H1 (cell line): ENCODE measurements around the gene SLC44A5. TPM values are rescaled to one million over a fixed set of nuclear protein-coding genes. Genes with fewer than 3 reads are reported as not detected.

Source experiments
- BRCA1 ChIP-seq: IDR thresholded peaks from 2 replicates; pipeline ENCODE4 v1.6.1; 2012; ENCODE audit warnings: low read depth, low read length, improper control_type of control experiment
- ZNF274 ChIP-seq: IDR thresholded peaks from 2 replicates; pipeline ENCODE4 v1.7.0; 2012; ENCODE audit warnings: low read length, borderline replicate concordance; ENCODE audit errors: extremely low read depth
- polyA plus RNA-seq, 7 experiments: library from polyadenylated mRNA; depleted of rRNA in 3 of 7; stranded (reverse) in 5 of 7; unstranded in 2 of 7; fragments of >200 nt in 5 of 7; fragments of 200-250 nt in 2 of 7; gene quantifications; 1 replicate in 5 of 7; 2 replicates in 1 of 7; 4 replicates in 1 of 7; pipeline versions ENCODE4 v1.2.1 to v1.2.3, GENCODE V29; 2011 to 2013; ENCODE audit warnings: missing spikeins in 2 of 7, mixed read lengths in 2 of 7
- total RNA-seq: library from RNA; stranded (reverse); fragmentation: NEBNext Ultra II Directional; extraction: Animal tissue kit (Norgen Biotek cat#: 25700); gene quantifications from 2 replicates; pipeline ENCODE4 v1.2.1, GENCODE V29; 2021

SLC44A5 gene
- total and polyA plus RNA-seq, 2 of the 8 experiments (the other 6 are each of a cell fraction or from before 2014, with no cell fraction given), result 1.8 to 3.3 TPM

- no peak for TF ChIP-seq ZNF274
- no peak for TF ChIP-seq BRCA1
Observed at GRCh38 chr1:75471252-75471651, 139.7 kb downstream of the SLC44A5 start (continued).
